ENCODE measurements around the gene PPP1R3G. TPM values are rescaled to one million over a fixed set of nuclear protein-coding genes. Genes with fewer than 3 reads are reported as not detected.

The PPP1R3G gene
- total and polyA plus RNA-seq, 7 donors: 0.06 to 0.50 (median 0.13) TPM

DNA sequence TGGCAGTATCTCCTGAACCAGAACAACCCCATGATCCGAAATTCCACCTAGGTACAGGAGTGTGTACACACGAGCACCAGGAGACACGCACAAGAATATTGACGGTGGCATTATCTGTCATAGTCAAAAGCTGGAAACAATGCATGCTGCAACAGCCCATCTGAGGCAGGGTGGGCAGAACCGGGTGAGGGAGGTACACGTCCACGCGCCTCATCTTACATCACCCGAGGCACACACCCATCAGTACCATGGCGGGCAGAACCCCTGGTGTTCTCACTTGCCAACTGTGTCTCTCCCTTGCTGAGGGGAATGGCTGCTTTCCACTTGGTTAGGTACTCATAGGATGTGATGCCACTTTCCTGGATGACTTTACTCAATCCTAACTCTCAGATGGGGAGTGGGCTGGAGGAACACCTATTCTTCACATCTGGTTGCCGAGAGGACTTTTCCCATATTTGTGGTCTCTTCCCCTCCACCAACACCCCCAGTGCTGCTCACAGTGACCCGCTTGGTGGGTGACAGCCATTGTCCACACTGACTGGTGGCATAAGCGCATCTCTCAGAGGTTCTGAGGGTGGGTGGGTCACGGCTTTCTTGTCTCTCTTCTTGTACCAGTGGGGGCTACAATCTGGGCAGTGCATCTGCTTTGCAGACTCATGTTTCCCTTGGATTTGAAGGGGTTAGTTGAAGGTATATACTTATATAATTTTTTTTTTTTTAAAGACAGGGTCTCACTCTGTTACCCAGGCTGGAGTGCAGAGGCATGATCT, 13.5 kb downstream of the PPP1R3G start:
- Histone ChIP-seq H3K36me3 (ENCODE audit: insufficient read depth in 1 of 2, low read depth in 1 of 2) (no peaks in the 10 kb centered on the region), H3K4me1 (no peaks in the 10 kb centered on the region), H3K4me3 (no peak overlapping the region), H3K9me3 (no peaks in the 10 kb centered on the region), H3K27me3 (ENCODE audit: insufficient read depth in 3 of 3, low read length in 2 of 3) (no peaks in the 10 kb centered on the region), H3K27ac (no peak overlapping the region)
- no peak for ATAC-seq
- TF ChIP-seq, protein P1, sequence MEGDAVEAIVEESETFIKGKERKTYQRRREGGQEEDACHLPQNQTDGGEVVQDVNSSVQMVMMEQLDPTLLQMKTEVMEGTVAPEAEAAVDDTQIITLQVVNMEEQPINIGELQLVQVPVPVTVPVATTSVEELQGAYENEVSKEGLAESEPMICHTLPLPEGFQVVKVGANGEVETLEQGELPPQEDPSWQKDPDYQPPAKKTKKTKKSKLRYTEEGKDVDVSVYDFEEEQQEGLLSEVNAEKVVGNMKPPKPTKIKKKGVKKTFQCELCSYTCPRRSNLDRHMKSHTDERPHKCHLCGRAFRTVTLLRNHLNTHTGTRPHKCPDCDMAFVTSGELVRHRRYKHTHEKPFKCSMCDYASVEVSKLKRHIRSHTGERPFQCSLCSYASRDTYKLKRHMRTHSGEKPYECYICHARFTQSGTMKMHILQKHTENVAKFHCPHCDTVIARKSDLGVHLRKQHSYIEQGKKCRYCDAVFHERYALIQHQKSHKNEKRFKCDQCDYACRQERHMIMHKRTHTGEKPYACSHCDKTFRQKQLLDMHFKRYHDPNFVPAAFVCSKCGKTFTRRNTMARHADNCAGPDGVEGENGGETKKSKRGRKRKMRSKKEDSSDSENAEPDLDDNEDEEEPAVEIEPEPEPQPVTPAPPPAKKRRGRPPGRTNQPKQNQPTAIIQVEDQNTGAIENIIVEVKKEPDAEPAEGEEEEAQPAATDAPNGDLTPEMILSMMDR (IDR thresholded peaks at IDR 0.05): no peak
- intact Hi-C loops (cut with DNase I): no loop called here
- peak in 1 of 2 donors; percentile 31 for DNase-seq
- WGBS, 3 donors: 88 to 93% (median 91%) methylated on average over 14 of the region's 14 CpGs

DNA sequence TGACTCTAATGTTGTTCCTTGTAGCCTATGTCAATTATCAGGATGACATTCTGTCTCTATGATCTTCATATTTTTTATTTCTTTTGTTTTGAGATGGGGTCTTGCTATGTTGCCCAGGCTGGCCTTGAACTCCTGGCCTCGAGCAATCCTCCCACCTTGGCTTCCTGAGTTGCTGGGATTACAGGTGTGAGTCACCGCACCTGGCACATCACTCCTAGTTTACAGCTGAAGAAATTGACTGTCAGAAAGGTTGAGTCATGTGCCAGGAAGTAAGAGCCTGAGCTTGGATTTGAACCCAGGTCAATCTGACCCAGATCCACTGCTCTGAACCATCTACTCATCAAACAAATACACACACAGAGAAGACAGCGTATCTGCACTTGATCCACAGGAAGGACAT, 14.4 kb downstream of the PPP1R3G start:
- DNase-seq (no peak), ATAC-seq (no peak)
- Histone ChIP-seq H3K36me3 (ENCODE audit: insufficient read depth in 1 of 2, low read depth in 1 of 2) (no peaks in the 10 kb centered on the region), H3K4me1 (no peaks in the 10 kb centered on the region), H3K9me3 (no peaks in the 10 kb centered on the region), H3K27ac (no peak overlapping the region), H3K27me3 (ENCODE audit: insufficient read depth in 3 of 3, low read length in 2 of 3) (no peaks in the 10 kb centered on the region), H3K4me3 (no peak overlapping the region)
- TF ChIP-seq, protein P1 (IDR thresholded peaks at IDR 0.05): no peak
- intact Hi-C loops (cut with DNase I): no loop called here
- 84 to 97% (median 96%) methylated on average over 3 of the region's 3 CpGs for WGBS, 3 donors

DNA sequence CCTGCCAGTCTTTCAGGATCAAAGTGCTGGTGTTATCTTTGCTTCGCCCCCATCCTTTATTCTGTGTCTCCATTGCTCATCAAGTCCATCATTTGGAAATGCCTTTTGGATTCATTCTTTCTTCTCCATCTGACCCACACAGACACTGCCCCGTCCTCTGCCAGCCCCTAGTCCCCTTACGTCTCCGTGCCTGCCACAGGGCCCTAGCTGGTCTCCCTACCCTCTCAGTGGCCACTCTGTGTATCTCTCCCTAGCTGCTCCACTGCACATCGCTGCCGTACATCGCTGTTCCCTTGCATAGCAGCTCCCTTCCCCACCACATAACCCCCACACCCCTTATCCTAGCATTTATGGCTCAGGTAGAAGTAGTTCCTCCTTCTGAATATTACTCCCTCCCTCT, 15.7 kb downstream of the PPP1R3G start:
- no peak for DNase-seq
- no peak for ATAC-seq
- Histone ChIP-seq H3K4me3 (no peak overlapping the region), H3K36me3 (ENCODE audit: insufficient read depth in 1 of 2, low read depth in 1 of 2) (no peaks in the 10 kb centered on the region), H3K27ac (no peak overlapping the region), H3K9me3 (no peaks in the 10 kb centered on the region), H3K27me3 (ENCODE audit: insufficient read depth in 3 of 3, low read length in 2 of 3) (no peaks in the 10 kb centered on the region), H3K4me1 (no peaks in the 10 kb centered on the region)
- 88 to 93% (median 91%) methylated on average over 7 of the region's 7 CpGs for WGBS, 3 donors
- TF ChIP-seq, protein P1 (IDR thresholded peaks at IDR 0.05): no peak
- intact Hi-C loops (cut with DNase I): no loop called here

DNA sequence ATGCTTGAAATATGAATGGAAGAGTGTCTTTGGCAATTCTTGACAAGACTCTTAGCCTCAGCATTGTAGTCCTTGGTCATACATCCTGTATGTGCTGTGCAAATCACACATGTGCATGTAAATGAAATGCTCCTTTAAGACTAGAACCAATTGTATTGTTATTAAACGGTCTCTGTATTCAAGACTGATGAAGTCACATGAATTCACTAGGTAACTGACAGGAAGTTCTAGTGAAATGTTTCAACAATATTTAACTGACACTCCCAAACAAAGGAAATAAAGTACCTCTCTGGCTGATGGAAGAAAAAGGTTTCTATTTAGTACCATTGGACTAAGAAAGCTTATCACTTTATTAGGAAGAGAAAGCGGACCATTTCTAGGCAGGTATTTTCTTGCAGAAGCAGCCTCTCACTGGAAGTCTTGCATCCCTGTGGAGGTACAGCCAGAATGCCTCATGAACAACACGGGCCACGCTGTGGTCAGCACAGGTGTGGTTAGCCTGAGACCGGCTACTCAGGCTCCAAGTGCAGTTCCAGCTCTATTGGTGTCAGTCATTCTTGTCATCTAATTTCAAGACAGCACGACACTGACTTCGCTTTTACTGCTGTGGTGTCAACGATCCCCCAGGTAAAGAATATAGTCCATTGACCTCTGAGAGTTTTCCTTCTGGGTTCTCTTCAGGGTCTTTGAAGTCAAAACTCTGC, 17.3 kb downstream of the PPP1R3G start:
- no peak for ATAC-seq
- Histone ChIP-seq H3K4me1 (peaks cover 1% of the 10 kb centered on the region), H3K36me3 (ENCODE audit: insufficient read depth in 1 of 2, low read depth in 1 of 2) (no peaks in the 10 kb centered on the region), H3K27ac (no peak overlapping the region), H3K4me3 (no peak overlapping the region), H3K27me3 (ENCODE audit: insufficient read depth in 3 of 3, low read length in 2 of 3) (no peaks in the 10 kb centered on the region), H3K9me3 (no peaks in the 10 kb centered on the region)
- DNase-seq: no peak
- intact Hi-C loops (cut with DNase I): no loop called here
- TF ChIP-seq, protein P1 (IDR thresholded peaks at IDR 0.05): no peak
- WGBS, 3 donors: 88 to 89% (median 89%) methylated on average over 8 of the region's 8 CpGs
